ENCODE measurements around the gene THAP12.
"Not testable (repeated sequence)": the region's sequence is repeated elsewhere in the genome, so short reads cannot be mapped to it uniquely, and the experiment has no call there.

THAP12 gene

GRCh38 chr11:76380977-76381719 lies at the start of gene THAP12, which contains the start of gene GVQW3:
TSS of gene THAP12 (minus strand) at chr11:76381132. CDS start at chr11:76380836, 296 bp downstream.
TSS of gene GVQW3 (plus strand) at chr11:76381323. CDS start at chr11:76381829, 506 bp downstream.
- peak; percentile 85 for DNase-seq (ENCODE audit: low read depth)

- DNase-seq (ENCODE audit: low read depth): no peak
Measured at GRCh38 chr11:76426660-76427059, 45.7 kb upstream of the THAP12 start.

- no peak for DNase-seq (ENCODE audit: low read depth)
Measured at GRCh38 chr11:76424891-76425290, 44.0 kb upstream of the THAP12 start.

- no peak for DNase-seq (ENCODE audit: low read depth)
Measured at GRCh38 chr11:76424379-76424778, 43.4 kb upstream of the THAP12 start.

GRCh38 chr11:76419896-76420295 lies 39.0 kb upstream of the THAP12 start:
- no peak for DNase-seq (ENCODE audit: low read depth)

GRCh38 chr11:76415073-76415472 lies 34.1 kb upstream of the THAP12 start:
- no peak for DNase-seq (ENCODE audit: low read depth)

- no peak for DNase-seq (ENCODE audit: low read depth)
Measured at GRCh38 chr11:76410851-76411357, 30.0 kb upstream of the THAP12 start.

GRCh38 chr11:76408171-76408965 lies 27.4 kb upstream of the THAP12 start:
- DNase-seq (ENCODE audit: low read depth): no peak

- DNase-seq (ENCODE audit: low read depth): no peak
Measured at GRCh38 chr11:76406359-76406758, 25.4 kb upstream of the THAP12 start.

- DNase-seq (ENCODE audit: low read depth): not testable (repeated sequence)
Measured at GRCh38 chr11:76401484-76401883, 20.6 kb upstream of the THAP12 start.

GRCh38 chr11:76400967-76401366 lies 20.0 kb upstream of the THAP12 start:
- no peak for DNase-seq (ENCODE audit: low read depth)

GRCh38 chr11:76397383-76397782 lies 16.5 kb upstream of the THAP12 start:
- DNase-seq (ENCODE audit: low read depth): no peak

- no peak for DNase-seq (ENCODE audit: low read depth)
Measured at GRCh38 chr11:76395296-76395695, 14.4 kb upstream of the THAP12 start.

GRCh38 chr11:76394411-76394810 lies 13.5 kb upstream of the THAP12 start:
- DNase-seq (ENCODE audit: low read depth): no peak

- no peak for DNase-seq (ENCODE audit: low read depth)
Measured at GRCh38 chr11:76392870-76393269, 11.9 kb upstream of the THAP12 start.

GRCh38 chr11:76391811-76392475 lies 11.0 kb upstream of the THAP12 start:
- no peak for DNase-seq (ENCODE audit: low read depth)

- DNase-seq (ENCODE audit: low read depth): no peak
Measured at GRCh38 chr11:76391021-76391420, 10.1 kb upstream of the THAP12 start.

- no peak for DNase-seq (ENCODE audit: low read depth)
Measured at GRCh38 chr11:76388408-76388807, 7.5 kb upstream of the THAP12 start.

- no peak for DNase-seq (ENCODE audit: low read depth)
Measured at GRCh38 chr11:76385903-76386302, 5.0 kb upstream of the THAP12 start.

GRCh38 chr11:76382209-76382608 lies 1.3 kb upstream of the THAP12 start:
- no peak for DNase-seq (ENCODE audit: low read depth)

- peak; percentile 16 for DNase-seq (ENCODE audit: low read depth)
Measured at GRCh38 chr11:76380159-76380976, 564 bp downstream of the THAP12 start.

GRCh38 chr11:76379807-76380158 lies 1.1 kb downstream of the THAP12 start:
- DNase-seq (ENCODE audit: low read depth): no peak
